K562 (cell line): ENCODE results near the gene PLXDC2. TPM values are rescaled to one million over a fixed set of nuclear protein-coding genes. Genes with fewer than 3 reads are reported as not detected.

ENCODE experiments used
- ATAC-seq: fragments of 200-7000 bp; cut with Tn5 transposase; 3 replicates; pipeline ENCODE4 v1.9.1; 2020; ENCODE audit warnings: moderate library complexity
- BruUV-seq: library from RNA; stranded (reverse); fragments of 400-500 nt; replicated peaks from 2 replicates; lab custom pipeline; 2021; lab: Mats Ljungman, UMichigan
- CTCF ChIA-PET: fragments of 300-600 bp; formaldehyde crosslinking; extraction: SDS; loops from one replicate; lab custom pipeline; 2021; ENCODE audit warnings: low intra/inter-chr PET ratio; lab: Yijun Ruan, JAX
- POLR2A ChIA-PET: fragments of 300-600, 350-650 bp; sonication (Branson Sonifier 250); formaldehyde crosslinking; extraction: SDS; loops from one replicate; lab custom pipeline; 2021; ENCODE audit warnings: antibody characterized with exemption, inconsistent platforms; lab: Yijun Ruan, JAX
- DNase-seq, 4 experiments: peaks; one replicate each; pipeline versions ENCODE4 v3.0.0 to v3.0.0-alpha.2; 2011 to 2018; ENCODE audit warnings: low spot score in 3 of 4, mixed read lengths in 3 of 4; ENCODE audit errors: extremely low read depth in 1 of 4
- FAIRE-seq: peaks from 2 replicates; lab custom pipeline; 2011; peaks lifted over from hg19 to GRCh38; lab: Jason Lieb, UNC
- H2AFZ ChIP-seq: 2 replicates; pipeline ENCODE4 v1.6.0; 2011; ENCODE audit warnings: low read depth, low read length, control low read depth, inconsistent platforms
- H3K27ac ChIP-seq: fragments of 200-600 bp; 3 replicates; pipeline ENCODE4 v1.8.0; 2011; ENCODE audit warnings: low read depth, mild to moderate bottlenecking, control low read depth, inconsistent platforms, low read length, moderate library complexity, mixed read lengths; ENCODE audit errors: extremely low read depth
- H3K27me3 ChIP-seq, 2 experiments: fragments of 300-600 bp in 1 of 2; 2 replicates in 1 of 2; 3 replicates in 1 of 2; pipeline versions ENCODE4 v1.6.0 to v1.8.0; 2011; ENCODE audit warnings: inconsistent platforms in 2 of 2, low read length in 2 of 2, mild to moderate bottlenecking in 1 of 2, mixed read lengths in 1 of 2, moderate library complexity in 1 of 2; ENCODE audit not compliant: control insufficient read depth in 2 of 2, insufficient read depth in 2 of 2
- H3K36me3 ChIP-seq: fragments of 300-600 bp; 3 replicates; pipeline ENCODE4 v1.8.0; 2011; ENCODE audit warnings: mild to moderate bottlenecking, low read length, inconsistent platforms; ENCODE audit not compliant: control insufficient read depth, insufficient read depth
- H3K4me1 ChIP-seq, 2 experiments: fragments of 200-600 bp in 1 of 2; replicated peaks in 1 of 2; 2 replicates in 1 of 2; 3 replicates in 1 of 2; pipeline versions ENCODE4 v1.5.1 to v1.8.0; 2011; ENCODE audit warnings: inconsistent platforms in 2 of 2, low read length in 2 of 2, mild to moderate bottlenecking in 1 of 2, mixed read lengths in 1 of 2, moderate library complexity in 1 of 2; ENCODE audit not compliant: control insufficient read depth in 2 of 2, insufficient read depth in 2 of 2
- H3K4me2 ChIP-seq: 2 replicates; pipeline ENCODE4 v1.6.1; 2011; ENCODE audit warnings: low read length, control low read depth, inconsistent platforms, mixed read lengths; ENCODE audit not compliant: insufficient read depth
- H3K4me3 ChIP-seq: fragments of 200-600 bp; sonication (generic), shearing (Covaris generic); 2 replicates; pipeline ENCODE4 v1.5.1; 2016; ENCODE audit warnings: control low read depth, inconsistent platforms
- H3K79me2 ChIP-seq: fragments of 200-600 bp; 3 replicates; pipeline ENCODE4 v1.8.0; 2011; ENCODE audit warnings: low read length, inconsistent platforms; ENCODE audit not compliant: control insufficient read depth, insufficient read depth
- H3K9ac ChIP-seq, 2 experiments: 2 replicates each; pipeline versions ENCODE4 v1.6.0 to v1.6.1; 2011; ENCODE audit warnings: low read depth in 2 of 2, low read length in 2 of 2, control low read depth in 1 of 2, inconsistent platforms in 1 of 2, mild to moderate bottlenecking in 1 of 2, mixed read lengths in 1 of 2; ENCODE audit not compliant: insufficient read depth in 1 of 2
- H3K9me1 ChIP-seq: one replicate; pipeline ENCODE4 v1.6.0; 2011; ENCODE audit warnings: inconsistent platforms, mild to moderate bottlenecking, low read length, moderate library complexity; ENCODE audit not compliant: control insufficient read depth, insufficient read depth
- H3K9me3 ChIP-seq: replicated peaks from 2 replicates; pipeline ENCODE4 v1.5.1; 2011; ENCODE audit warnings: low read depth, low read length, inconsistent platforms; ENCODE audit not compliant: control insufficient read depth, insufficient read depth
- H4K20me1 ChIP-seq: replicated peaks from 2 replicates; pipeline ENCODE4 v1.6.1; 2011; ENCODE audit warnings: low read length, inconsistent platforms, mixed read lengths; ENCODE audit not compliant: control insufficient read depth, insufficient read depth
- HMGXB4 ChIP-seq: sonication (generic); formaldehyde crosslinking; IDR thresholded peaks from 2 replicates; pipeline ENCODE4 v1.8.1; 2023; ENCODE audit warnings: mild to moderate bottlenecking, missing genetic modification reagents
- MEIS2 ChIP-seq: fragments of 450-650 bp; IDR thresholded peaks from 2 replicates; pipeline ENCODE4 v1.6.1; 2014; ENCODE audit warnings: mild to moderate bottlenecking; ENCODE audit not compliant: partially characterized antibody
- MXD1 ChIP-seq: fragments of 250-450 bp; sonication (Bioruptor Pico); IDR thresholded peaks from 2 replicates; pipeline ENCODE4 v1.8.0; 2021; ENCODE audit warnings: borderline replicate concordance, mild to moderate bottlenecking, moderate library complexity; ENCODE audit not compliant: poor library complexity, severe bottlenecking
- NR2C2 ChIP-seq, 2 experiments: fragments of 200-800 bp in 1 of 2; sonication (Bioruptor generic) in 1 of 2; sonication (generic) in 1 of 2; formaldehyde crosslinking in 1 of 2; IDR thresholded peaks; 2 replicates each; pipeline versions ENCODE4 v1.6.1 to v1.8.0; 2016 to 2022; ENCODE audit warnings: mild to moderate bottlenecking in 1 of 2, missing compliant biosample characterization in 1 of 2, missing genetic modification characterization in 1 of 2, missing genetic modification reagents in 1 of 2
- POLR2AphosphoS2 ChIP-seq: IDR thresholded peaks from 2 replicates; pipeline ENCODE4 v1.6.1; 2012; ENCODE audit warnings: low read length, improper control_type of control experiment
- TAF15 ChIP-seq: fragments of 200-400 bp; formaldehyde crosslinking; IDR thresholded peaks from 2 replicates; pipeline ENCODE4 v1.6.1; 2017; ENCODE audit warnings: mild to moderate bottlenecking, low read depth, low read length, moderate library complexity
- THRAP3 ChIP-seq: fragments of 450-650 bp; IDR thresholded peaks from 2 replicates; pipeline ENCODE4 v1.6.1; 2016; ENCODE audit warnings: mild to moderate bottlenecking, inconsistent platforms, borderline replicate concordance
- XRCC3 ChIP-seq: fragments of 450-650 bp; IDR thresholded peaks from 2 replicates; pipeline ENCODE4 v1.6.1; 2017; ENCODE audit warnings: mild to moderate bottlenecking, moderate library complexity
- ZBTB12 ChIP-seq: fragments of 250-450 bp; sonication (Bioruptor Pico); IDR thresholded peaks from 2 replicates; pipeline ENCODE4 v1.4.0; 2020
- ZNF140 ChIP-seq: fragments of 250-450 bp; sonication (Bioruptor Pico); IDR thresholded peaks from 2 replicates; pipeline ENCODE4 v1.8.0; 2021; ENCODE audit warnings: moderate library complexity, mild to moderate bottlenecking, inconsistent platforms
- ZNF398 ChIP-seq: fragments of 250-450 bp; sonication (Bioruptor Pico); IDR thresholded peaks from 2 replicates; pipeline ENCODE4 v1.8.0; 2021; ENCODE audit warnings: moderate library complexity, mild to moderate bottlenecking, inconsistent platforms
- ZNF609 ChIP-seq: sonication (generic); formaldehyde crosslinking; IDR thresholded peaks from 2 replicates; pipeline ENCODE4 v1.8.1; 2023; ENCODE audit warnings: missing genetic modification reagents, mild to moderate bottlenecking, borderline replicate concordance
- WGBS: fragments of 100-300 bp; shearing (Covaris generic); methylation state at CpG from one replicate; pipeline ENCODE4 v1.1.6; 2016; ENCODE audit warnings: low coverage, mixed read lengths; ENCODE audit not compliant: insufficient coverage; ENCODE audit errors: missing lambda C conversion rate; 5-methylcytosine and 5-hydroxymethylcytosine counted together
- in situ Hi-C: fragments of 300-500 bp; cut with MboI; formaldehyde crosslinking; loops from 4 replicates; pipeline ENCODE4 v1.15.0; 2018; ENCODE audit warnings: inconsistent platforms, mixed read lengths
- intact Hi-C: fragments of 100-400 bp; cut with micrococcal nuclease; formaldehyde crosslinking; loops from 2 replicates; pipeline ENCODE4 v1.14.2; 2022
- polyA plus RNA-seq, 8 experiments: library from polyadenylated mRNA; depleted of rRNA in 4 of 8; stranded (reverse) in 5 of 8; unstranded in 3 of 8; fragments of >200 nt; fragmentation: Nextera tagmentation in 2 of 8; fragmentation: Illumina TruSeq in 1 of 8; extraction: Ambion mirVana in 2 of 8; extraction: Trizol in 1 of 8; gene quantifications; 2 replicates each; pipeline versions ENCODE4 v1.2.1 to v1.2.3, GENCODE V29; 2011 to 2014; ENCODE audit warnings: inconsistent platforms in 1 of 8, missing spikeins in 1 of 8
- total RNA-seq, 7 experiments: library from RNA; depleted of rRNA in 6 of 7; stranded (reverse); fragments of >200 nt in 6 of 7; fragmentation: Illumina TruSeq in 2 of 7; extraction: Trizol in 2 of 7; gene quantifications; 2 replicates each; pipeline versions ENCODE4 v1.2.1 to v1.2.3, GENCODE V29; 2011 to 2021; ENCODE audit warnings: low replicate concordance in 1 of 7

The PLXDC2 gene
- total and polyA plus RNA-seq, 9 of the 15 experiments (the other 6 are each of a cell fraction or from before 2014, with no cell fraction given), result 0.01 to 0.33 (median 0.10) TPM; not detected in 3

- ATAC-seq, result no peak
- TF ChIP-seq TAF15, result no peak
- no peak for TF ChIP-seq THRAP3
- no peak for TF ChIP-seq MEIS2
- no peak for TF ChIP-seq ZNF609 (CRISPR knock-in tag)
- TF ChIP-seq ZBTB12, result no peak
- TF ChIP-seq NR2C2 (CRISPR knock-in tag; IDR thresholded peaks at IDR 0.05), result no peak
- no peak for TF ChIP-seq NR2C2 (tag; IDR thresholded peaks at IDR 0.05)
- no peak for TF ChIP-seq ZNF140 (CRISPR knock-in tag)
- no peak for TF ChIP-seq XRCC3
- TF ChIP-seq POLR2AphosphoS2, result no peak
- no peak for TF ChIP-seq MXD1 (CRISPR knock-in tag)
- TF ChIP-seq ZNF398 (CRISPR knock-in tag), result no peak
- no peak for TF ChIP-seq HMGXB4 (CRISPR knock-in tag)
These were observed 154.5 kb downstream of the PLXDC2 start for GRCh38 chr10:19970717-19971116.

More at GRCh38 chr10:19970717-19971116, 154.5 kb downstream of the PLXDC2 start:
- CTCF ChIA-PET, result no interaction called here
- BruUV-seq, result no TSS peak
- intact Hi-C loops, result no loop called here
- H3K27ac ChIP-seq, result no peak overlapping the region
- no peaks in the 10 kb centered on the region for H3K79me2 ChIP-seq
- H3K4me3 ChIP-seq, result no peak overlapping the region
- no peaks in the 10 kb centered on the region for H3K9me3 ChIP-seq
- no peak for DNase-seq
- H3K27me3 ChIP-seq, result no peaks in the 10 kb centered on the region
- H4K20me1 ChIP-seq, result no peaks in the 10 kb centered on the region
- H2AFZ ChIP-seq, result no peak overlapping the region
- POLR2A ChIA-PET, result no interaction called here
- in situ Hi-C loops, result no loop called here
- FAIRE-seq, result no peak
- 0% methylated on average over 4 of the region's 4 CpGs for WGBS
- no peak overlapping the region for H3K9ac ChIP-seq
- H3K4me1 ChIP-seq, result no peaks in the 10 kb centered on the region
- no peak overlapping the region for H3K4me2 ChIP-seq
- no peaks in the 10 kb centered on the region for H3K9me1 ChIP-seq
- H3K36me3 ChIP-seq, result no peaks in the 10 kb centered on the region
